ENCODE results near the gene ST13. TPM values are rescaled to one million over a fixed set of nuclear protein-coding genes. Genes with fewer than 3 reads are reported as not detected.
"Not testable (repeated sequence)": the region's sequence is repeated elsewhere in the genome, so short reads cannot be mapped to it uniquely, and the experiment has no call there.

The ST13 gene
- total RNA-seq, 1 donor from 2014 or later, result 222 TPM

GRCh38 chr22:40789131-40789530, 67.3 kb downstream of the ST13 start:
- no peak for DNase-seq (ENCODE audit: low read depth)

- no peak for DNase-seq (ENCODE audit: low read depth)
These were observed 73.9 kb downstream of the ST13 start for GRCh38 chr22:40782521-40782920.

GRCh38 chr22:40781749-40782148, 74.7 kb downstream of the ST13 start:
- not testable (repeated sequence) for DNase-seq (ENCODE audit: low read depth)

Small RNA genes within 50 kb of the gene (microRNA-seq; reads per million reads assigned to microRNA genes)
- 1.1 reads per million for gene MIR4766

Other genes starting within 250 kb of the ST13 start
- gene MRTFA, start 219.9 kb downstream of the ST13 start, total RNA-seq, result 47.0 and 51.1 TPM in 2 replicates
- 0.94 and 2.1 TPM in 2 replicates for gene MCHR1, start 177.2 kb downstream of the ST13 start, total RNA-seq
- gene SLC25A17, start 37.3 kb downstream of the ST13 start, total RNA-seq, result 18.0 and 26.2 TPM in 2 replicates
- 9.1 and 12.6 TPM in 2 replicates for gene XPNPEP3, start 509 bp upstream of the ST13 start, total RNA-seq
- gene DNAJB7, start 5.5 kb upstream of the ST13 start, total RNA-seq, result not detected in 2 replicates
- 66.6 and 83.9 TPM in 2 replicates for gene RBX1, start 94.7 kb upstream of the ST13 start, total RNA-seq
- 30.4 and 41.1 TPM in 2 replicates for gene EP300, start 236.0 kb upstream of the ST13 start, total RNA-seq

All from myocyte (in vitro differentiated cells).